Aorta (tissue), 4 donors: ENCODE results near the gene RAB39B. TPM values are rescaled to one million over a fixed set of nuclear protein-coding genes. Genes with fewer than 3 reads are reported as not detected.

Experiments
- polyA plus RNA-seq, 2 donors: library from polyadenylated mRNA; stranded (reverse); fragments of 200-250 nt; gene quantifications; one replicate each; pipeline ENCODE4 v1.2.3, GENCODE V29; 2013
- total RNA-seq, 2 donors: library from RNA; stranded (reverse); fragmentation: NEBNext Ultra II Directional; extraction: Animal tissue kit (Norgen Biotek cat#: 25700); gene quantifications; one replicate each; pipeline ENCODE4 v1.2.1, GENCODE V29; 2021
- donor health status: healthy with polysubstance abuse.
- donor health status: Bipolar disorder and iron deficiency.
- donor health status: DM: no; HTN: no; CAD: no.
- donor health status: DM: yes; HTN: yes; CAD: no.

The RAB39B gene
- total and polyA plus RNA-seq, 4 donors = 0.03 to 0.72 (median 0.51) TPM

Other genes with a start within 250 kb of the RAB39B start
- gene F8, start 241.8 kb downstream of the RAB39B start, total RNA-seq = 10 to 100 TPM; 24.2 to 49.9 TPM
- 1 to 10 TPM; 2.7 to 6.1 TPM for gene F8, start 241.8 kb downstream of the RAB39B start, polyA plus RNA-seq
- gene FUNDC2, start 237.6 kb downstream of the RAB39B start, total RNA-seq = 10 to 100 TPM; 85.3 to 89.1 TPM
- 100 to 1,000 TPM; 109 to 168 TPM for gene FUNDC2, start 237.6 kb downstream of the RAB39B start, polyA plus RNA-seq
- gene CMC4, start 193.4 kb downstream of the RAB39B start, total RNA-seq = 1 to 10 TPM; 4.8 to 6.6 TPM
- 10 to 100 TPM; 27.8 to 31.6 TPM for gene CMC4, start 193.4 kb downstream of the RAB39B start, polyA plus RNA-seq
- gene MTCP1, start 193.4 kb downstream of the RAB39B start, total RNA-seq = 10 to 100 TPM; 19.6 to 20.8 TPM
- 10 to 100 TPM; 23.0 to 29.9 TPM for gene MTCP1, start 193.4 kb downstream of the RAB39B start, polyA plus RNA-seq
- 10 to 100 TPM; 14.8 to 14.9 TPM for gene BRCC3, start 193.0 kb downstream of the RAB39B start, total RNA-seq
- gene BRCC3, start 193.0 kb downstream of the RAB39B start, polyA plus RNA-seq = 10 to 100 TPM; 10.9 to 15.5 TPM
- 10 to 100 TPM; 24.6 to 31.3 TPM for gene VBP1, start 48.0 kb downstream of the RAB39B start, total RNA-seq
- gene VBP1, start 48.0 kb downstream of the RAB39B start, polyA plus RNA-seq = 10 to 100 TPM; 32.7 to 40.3 TPM
- 10 to 100 TPM; 17.0 to 43.6 TPM for gene CLIC2, start 70.1 kb upstream of the RAB39B start, total RNA-seq
- gene CLIC2, start 70.1 kb upstream of the RAB39B start, polyA plus RNA-seq = 1 to 10 TPM; 3.5 to 9.0 TPM
- not detected for gene F8A2, start 117.6 kb upstream of the RAB39B start, total RNA-seq
- not detected for gene F8A2, start 117.6 kb upstream of the RAB39B start, polyA plus RNA-seq
- gene F8A3, start 194.1 kb upstream of the RAB39B start, total RNA-seq = 1 to 10 TPM in 1 of 2 donors, under 1 TPM in 1; 0.39 to 4.1 TPM
- gene F8A3, start 194.1 kb upstream of the RAB39B start, polyA plus RNA-seq = 1 to 10 TPM in 1 of 2 donors, not detected in 1; 1.7 TPM